ENCODE results near the gene ROBO2.

Gene ROBO2, protein sequence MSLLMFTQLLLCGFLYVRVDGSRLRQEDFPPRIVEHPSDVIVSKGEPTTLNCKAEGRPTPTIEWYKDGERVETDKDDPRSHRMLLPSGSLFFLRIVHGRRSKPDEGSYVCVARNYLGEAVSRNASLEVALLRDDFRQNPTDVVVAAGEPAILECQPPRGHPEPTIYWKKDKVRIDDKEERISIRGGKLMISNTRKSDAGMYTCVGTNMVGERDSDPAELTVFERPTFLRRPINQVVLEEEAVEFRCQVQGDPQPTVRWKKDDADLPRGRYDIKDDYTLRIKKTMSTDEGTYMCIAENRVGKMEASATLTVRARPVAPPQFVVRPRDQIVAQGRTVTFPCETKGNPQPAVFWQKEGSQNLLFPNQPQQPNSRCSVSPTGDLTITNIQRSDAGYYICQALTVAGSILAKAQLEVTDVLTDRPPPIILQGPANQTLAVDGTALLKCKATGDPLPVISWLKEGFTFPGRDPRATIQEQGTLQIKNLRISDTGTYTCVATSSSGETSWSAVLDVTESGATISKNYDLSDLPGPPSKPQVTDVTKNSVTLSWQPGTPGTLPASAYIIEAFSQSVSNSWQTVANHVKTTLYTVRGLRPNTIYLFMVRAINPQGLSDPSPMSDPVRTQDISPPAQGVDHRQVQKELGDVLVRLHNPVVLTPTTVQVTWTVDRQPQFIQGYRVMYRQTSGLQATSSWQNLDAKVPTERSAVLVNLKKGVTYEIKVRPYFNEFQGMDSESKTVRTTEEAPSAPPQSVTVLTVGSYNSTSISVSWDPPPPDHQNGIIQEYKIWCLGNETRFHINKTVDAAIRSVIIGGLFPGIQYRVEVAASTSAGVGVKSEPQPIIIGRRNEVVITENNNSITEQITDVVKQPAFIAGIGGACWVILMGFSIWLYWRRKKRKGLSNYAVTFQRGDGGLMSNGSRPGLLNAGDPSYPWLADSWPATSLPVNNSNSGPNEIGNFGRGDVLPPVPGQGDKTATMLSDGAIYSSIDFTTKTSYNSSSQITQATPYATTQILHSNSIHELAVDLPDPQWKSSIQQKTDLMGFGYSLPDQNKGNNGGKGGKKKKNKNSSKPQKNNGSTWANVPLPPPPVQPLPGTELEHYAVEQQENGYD (N-terminal part only)

DNA sequence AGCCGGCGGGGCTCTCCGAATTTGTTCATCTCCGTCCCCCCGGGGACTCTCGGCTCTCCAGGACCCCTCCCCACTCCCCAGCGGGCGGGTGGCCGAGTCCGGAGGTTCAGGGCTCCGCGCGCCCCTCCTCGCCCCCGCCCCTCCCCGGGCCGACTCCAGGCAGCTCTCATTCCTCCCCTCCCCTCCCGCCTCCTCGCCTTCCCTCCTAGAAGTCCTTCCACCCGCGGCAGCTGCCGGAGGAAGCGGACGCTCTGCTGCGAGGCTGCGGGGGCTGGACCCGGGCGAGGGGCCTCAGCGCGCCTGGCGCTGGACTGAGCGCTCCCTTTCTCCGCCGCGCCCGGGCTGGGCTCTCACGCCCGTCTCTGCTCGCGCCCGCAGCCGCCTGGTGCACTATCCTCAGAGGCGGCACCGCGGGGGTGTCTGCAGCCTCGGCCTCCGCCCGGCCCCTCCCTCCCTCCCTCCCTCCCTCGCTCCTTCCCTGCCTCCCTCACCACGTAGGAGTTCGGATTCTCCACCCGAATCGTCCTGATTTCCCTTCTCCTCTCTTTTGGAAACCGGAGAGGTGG, at the start of gene ROBO2:
ROBO2 (plus strand) TSS at position 494 of the 566 bp plus-strand sequence. CDS start 687 bp downstream, outside the sequence.
- peak within 1 kb of the TSS; percentile 56 for H3K4me3 ChIP-seq (ENCODE audit: low read length)
- DNase-seq (ENCODE audit: low read depth) = no peak

DNA sequence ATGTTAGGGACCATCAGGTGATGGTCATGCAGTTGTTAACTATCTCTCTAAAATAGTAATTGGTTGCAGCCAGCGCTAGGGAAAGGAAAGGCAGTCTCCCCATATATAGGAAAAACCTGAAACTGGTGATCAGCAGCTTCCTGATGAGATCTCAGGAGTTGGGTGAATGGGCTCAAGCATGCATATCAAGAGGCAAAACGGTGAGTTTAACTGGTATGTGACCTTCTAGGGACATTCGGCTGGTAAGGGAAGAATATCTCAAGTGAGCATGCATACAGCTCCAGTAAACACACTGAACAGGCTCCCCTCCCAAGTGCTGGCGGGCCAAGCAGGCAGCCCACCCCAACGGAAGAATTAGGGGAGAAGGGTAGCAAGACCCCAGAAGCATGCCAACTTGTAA, 49.3 kb upstream of the ROBO2 start:
- no peak for DNase-seq (ENCODE audit: low read depth)
- no peak overlapping the region for H3K4me3 ChIP-seq (ENCODE audit: low read length)
- TF ChIP-seq, protein P1, sequence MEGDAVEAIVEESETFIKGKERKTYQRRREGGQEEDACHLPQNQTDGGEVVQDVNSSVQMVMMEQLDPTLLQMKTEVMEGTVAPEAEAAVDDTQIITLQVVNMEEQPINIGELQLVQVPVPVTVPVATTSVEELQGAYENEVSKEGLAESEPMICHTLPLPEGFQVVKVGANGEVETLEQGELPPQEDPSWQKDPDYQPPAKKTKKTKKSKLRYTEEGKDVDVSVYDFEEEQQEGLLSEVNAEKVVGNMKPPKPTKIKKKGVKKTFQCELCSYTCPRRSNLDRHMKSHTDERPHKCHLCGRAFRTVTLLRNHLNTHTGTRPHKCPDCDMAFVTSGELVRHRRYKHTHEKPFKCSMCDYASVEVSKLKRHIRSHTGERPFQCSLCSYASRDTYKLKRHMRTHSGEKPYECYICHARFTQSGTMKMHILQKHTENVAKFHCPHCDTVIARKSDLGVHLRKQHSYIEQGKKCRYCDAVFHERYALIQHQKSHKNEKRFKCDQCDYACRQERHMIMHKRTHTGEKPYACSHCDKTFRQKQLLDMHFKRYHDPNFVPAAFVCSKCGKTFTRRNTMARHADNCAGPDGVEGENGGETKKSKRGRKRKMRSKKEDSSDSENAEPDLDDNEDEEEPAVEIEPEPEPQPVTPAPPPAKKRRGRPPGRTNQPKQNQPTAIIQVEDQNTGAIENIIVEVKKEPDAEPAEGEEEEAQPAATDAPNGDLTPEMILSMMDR (conservative IDR thresholded peaks at IDR 0.05; ENCODE audit: low read depth, low read length) = no peak

More for the DNA sequence above, at the start of gene ROBO2:
- TF ChIP-seq, protein P1 (conservative IDR thresholded peaks at IDR 0.05; ENCODE audit: low read depth, low read length) = no peak

DNA sequence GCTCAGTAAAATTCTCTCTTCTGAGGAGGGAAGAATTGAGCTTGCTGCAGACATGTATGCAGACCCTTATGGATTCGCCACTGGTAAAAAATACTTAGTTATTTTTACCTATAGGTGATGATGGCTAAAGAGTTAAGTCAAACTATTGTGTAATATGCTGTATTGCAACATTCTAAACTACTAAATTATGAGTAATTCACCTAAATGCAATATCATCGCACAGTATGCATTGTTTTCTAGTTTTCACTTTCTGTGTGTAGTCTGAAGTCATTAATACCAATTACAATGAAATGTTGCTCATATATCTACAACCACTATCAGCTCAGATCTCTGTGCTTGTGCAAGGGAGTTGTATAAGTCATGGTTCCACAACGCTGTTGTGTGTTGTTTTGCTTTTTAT, 48.7 kb upstream of the ROBO2 start:
- TF ChIP-seq, protein P1 (conservative IDR thresholded peaks at IDR 0.05; ENCODE audit: low read depth, low read length) = no peak
- no peak for DNase-seq (ENCODE audit: low read depth)
- H3K4me3 ChIP-seq (ENCODE audit: low read length) = no peak overlapping the region

DNA sequence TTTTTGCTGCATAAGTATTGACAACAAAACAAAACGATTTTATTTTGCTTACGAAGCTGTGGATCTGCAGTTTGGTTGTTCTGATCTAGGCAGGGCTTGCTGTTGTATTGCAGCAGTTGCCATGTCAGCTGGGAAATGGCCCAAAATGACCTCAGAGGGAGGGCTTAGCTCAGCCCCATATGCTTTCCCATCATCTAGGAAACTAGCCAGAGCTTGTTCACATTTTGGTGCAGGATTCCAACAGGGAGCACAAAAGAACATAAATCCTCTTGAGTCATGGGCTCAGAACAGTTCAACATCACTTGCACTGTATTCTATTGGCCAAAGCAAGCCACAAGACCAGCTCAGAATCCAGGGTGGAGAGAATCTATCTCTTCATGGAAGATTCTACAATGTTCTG, 42.2 kb upstream of the ROBO2 start:
- no peak for DNase-seq (ENCODE audit: low read depth)
- TF ChIP-seq, protein P1 (conservative IDR thresholded peaks at IDR 0.05; ENCODE audit: low read depth, low read length) = no peak
- no peak overlapping the region for H3K4me3 ChIP-seq (ENCODE audit: low read length)

DNA sequence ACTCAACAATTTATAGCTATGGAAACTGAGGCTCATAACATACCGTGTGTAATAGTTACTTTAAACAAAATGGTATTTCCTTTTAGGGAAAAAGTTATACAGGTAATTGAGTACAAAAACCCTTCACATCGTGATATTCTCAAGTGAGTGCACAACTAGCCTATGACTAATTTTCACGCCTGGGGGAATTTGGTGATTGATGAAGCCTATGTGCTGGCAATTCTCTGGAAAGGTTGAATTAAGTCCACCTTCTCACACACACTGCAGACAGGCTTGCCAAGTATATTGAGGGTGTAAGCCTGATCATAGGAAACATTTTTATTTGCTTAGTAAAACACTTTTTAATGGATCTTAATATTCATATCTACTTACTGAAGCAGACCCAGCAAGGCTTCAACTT, 41.3 kb upstream of the ROBO2 start:
- DNase-seq (ENCODE audit: low read depth) = no peak
- H3K4me3 ChIP-seq (ENCODE audit: low read length) = no peak overlapping the region
- TF ChIP-seq, protein P1 (conservative IDR thresholded peaks at IDR 0.05; ENCODE audit: low read depth, low read length) = no peak

DNA sequence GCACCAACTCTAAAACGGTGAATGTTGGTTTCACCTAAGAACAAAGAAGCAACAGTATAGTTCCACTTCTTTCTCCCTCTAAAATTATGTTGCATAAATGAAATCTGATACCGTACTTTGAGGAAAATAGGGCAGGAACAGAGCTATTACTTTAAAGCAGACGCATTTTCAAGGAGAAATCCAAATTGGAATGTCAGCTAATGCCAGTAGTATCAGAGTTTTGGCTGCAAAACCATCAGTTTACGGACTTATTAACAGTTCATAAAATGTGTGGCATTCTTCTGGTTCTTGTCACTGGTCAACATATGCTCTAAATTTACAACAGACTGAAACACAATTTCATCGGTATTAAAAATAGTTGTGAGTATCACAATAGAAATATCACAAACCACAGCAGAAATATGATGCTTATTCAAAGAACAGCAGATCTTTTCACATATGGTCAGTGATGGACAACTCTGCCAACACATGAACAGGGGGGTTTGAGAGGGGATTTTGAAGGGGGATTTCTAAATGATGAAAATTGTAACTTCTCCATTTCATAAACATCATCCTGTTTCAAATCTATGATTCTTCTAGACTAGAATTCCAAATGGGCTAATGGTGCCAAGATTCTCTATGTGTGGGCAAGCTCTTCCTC, 38.7 kb upstream of the ROBO2 start:
- TF ChIP-seq, protein P1 (conservative IDR thresholded peaks at IDR 0.05; ENCODE audit: low read depth, low read length) = no peak
- no peak for DNase-seq (ENCODE audit: low read depth)
- H3K4me3 ChIP-seq (ENCODE audit: low read length) = no peak overlapping the region
